ENCODE data around the gene IL1RAP.

The IL1RAP gene

GRCh38 chr3:190680691-190681090, 166.8 kb downstream of the IL1RAP start:
- no peak for DNase-seq

- DNase-seq: no peak
These were observed 170.9 kb downstream of the IL1RAP start for GRCh38 chr3:190684776-190685175.

- no peak for DNase-seq
These were observed 172.1 kb downstream of the IL1RAP start for GRCh38 chr3:190686011-190686410.

GRCh38 chr3:190690246-190690645, 176.4 kb downstream of the IL1RAP start:
- DNase-seq: no peak

GRCh38 chr3:190692256-190692655, 178.4 kb downstream of the IL1RAP start:
- DNase-seq: no peak

GRCh38 chr3:190694335-190695001, 180.6 kb downstream of the IL1RAP start:
- DNase-seq: no peak

GRCh38 chr3:190695225-190695624, 181.3 kb downstream of the IL1RAP start:
- DNase-seq: no peak

- no peak for DNase-seq
These were observed 182.1 kb downstream of the IL1RAP start for GRCh38 chr3:190695994-190696393.

GRCh38 chr3:190696777-190697501, 183.1 kb downstream of the IL1RAP start:
- no peak for DNase-seq

GRCh38 chr3:190697502-190697830, 183.6 kb downstream of the IL1RAP start:
- DNase-seq: no peak

- no peak for DNase-seq
These were observed 184.0 kb downstream of the IL1RAP start for GRCh38 chr3:190697901-190698300.

- no peak for DNase-seq
These were observed 185.9 kb downstream of the IL1RAP start for GRCh38 chr3:190699776-190700175.

GRCh38 chr3:190701096-190701532, 187.2 kb downstream of the IL1RAP start:
- DNase-seq: no peak

- no peak for DNase-seq
These were observed 192.7 kb downstream of the IL1RAP start for GRCh38 chr3:190706582-190706981.
